ENCODE data around the gene MYBBP1A.

The MYBBP1A gene

DNA sequence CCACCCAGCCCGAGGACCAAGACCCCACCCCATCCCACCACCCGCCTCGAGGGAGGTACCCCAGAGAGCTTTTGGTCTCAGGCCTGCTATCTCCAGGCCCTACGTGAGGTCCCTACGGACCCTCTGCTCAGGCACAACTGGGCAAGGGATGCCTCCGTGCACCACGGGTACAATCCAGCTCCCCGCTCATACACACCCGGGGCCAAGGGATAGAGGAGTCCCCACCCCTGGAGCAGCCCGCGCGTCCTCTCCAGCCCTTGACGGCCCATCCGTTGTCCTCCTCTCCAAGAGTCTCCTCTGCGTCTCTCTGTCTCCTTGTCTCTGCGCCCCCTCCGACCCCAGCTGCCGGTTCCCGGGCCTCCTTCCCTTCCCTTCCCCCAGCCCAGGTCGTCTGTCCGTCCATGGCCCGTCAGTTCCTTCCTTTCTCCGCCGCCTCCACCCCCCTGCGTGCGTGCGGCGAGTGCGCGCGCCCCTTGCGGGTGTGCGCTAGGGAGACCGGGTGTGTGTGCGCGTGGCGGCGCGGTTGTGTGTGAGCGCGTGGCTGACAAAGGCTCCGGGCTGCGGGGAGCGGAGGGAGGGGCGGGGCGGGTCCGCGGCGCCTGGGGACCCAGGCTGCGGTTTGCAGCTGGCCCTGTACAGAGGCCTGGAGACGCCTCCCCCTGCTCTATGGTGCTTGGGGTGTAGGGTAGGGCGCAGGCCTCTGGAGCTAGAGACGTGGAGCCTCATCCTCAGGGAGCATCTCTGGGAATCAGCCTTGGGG, 55.6 kb downstream of the MYBBP1A start:
- no peak for DNase-seq

GRCh38 chr17:4498461-4499397, 56.5 kb downstream of the MYBBP1A start, which contains the start of gene SPNS2:
Gene SPNS2, plus strand, starts transcription at chr17:4498881. Its CDS starts 167 bp downstream, at chr17:4499048.
- peak; percentile 80 for DNase-seq

DNA sequence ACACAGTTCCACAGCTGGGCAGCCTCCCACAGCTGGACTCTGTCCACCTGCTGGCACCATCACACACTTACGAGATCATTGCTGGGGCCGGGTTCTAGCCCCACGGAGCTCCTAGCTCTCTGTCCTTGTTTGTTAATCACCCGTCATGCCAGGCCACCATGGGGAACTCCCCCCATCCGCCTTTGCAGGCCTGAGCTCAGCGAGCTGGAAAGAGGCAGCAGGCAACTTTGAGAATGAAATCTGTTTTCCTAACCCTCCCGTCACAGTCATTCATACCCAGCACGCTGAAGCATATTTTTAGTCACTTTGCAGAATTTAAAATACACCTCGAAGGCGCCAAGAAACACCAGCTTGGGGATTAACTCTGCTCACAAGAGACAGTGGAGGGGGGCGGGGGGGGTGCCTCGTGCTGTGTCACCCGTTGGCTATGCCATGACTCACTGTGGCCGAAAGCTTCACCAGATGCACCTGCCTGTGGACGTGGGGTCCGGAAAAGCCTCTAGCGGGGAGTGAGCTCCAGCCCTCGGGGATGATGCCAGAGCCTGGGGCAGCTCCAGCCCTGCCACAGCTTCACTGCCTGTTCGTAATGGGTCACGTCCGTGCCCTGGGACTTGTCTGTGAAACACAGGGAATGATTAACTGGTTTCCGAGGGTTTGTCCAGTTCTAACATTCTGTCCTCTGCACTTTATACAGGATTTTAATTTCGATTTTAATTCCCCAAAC, 57.9 kb downstream of the MYBBP1A start:
- DNase-seq, result no peak

- no peak for DNase-seq
Observed at GRCh38 chr17:4492721-4493561, 62.2 kb downstream of the MYBBP1A start.

DNA sequence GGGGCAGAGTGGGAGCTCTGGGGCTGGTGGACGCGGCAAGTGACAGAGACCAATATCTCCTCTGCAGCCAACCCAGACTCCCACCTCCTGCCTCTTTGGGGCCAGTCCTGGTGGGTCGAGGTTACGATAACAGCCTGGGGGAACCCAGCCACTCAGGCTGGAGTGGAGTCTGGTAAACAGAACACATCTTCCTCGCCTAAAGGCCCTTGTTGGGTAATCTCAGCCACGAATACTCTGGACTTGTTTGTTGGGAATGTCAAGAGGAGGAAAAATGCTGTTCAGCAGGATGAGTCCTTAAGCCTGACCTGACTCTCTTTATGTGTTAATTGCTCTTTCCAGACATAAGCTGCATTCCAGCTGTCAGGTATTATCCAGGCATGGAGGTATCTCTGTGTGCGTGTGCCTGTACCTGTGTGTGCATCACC, 64.5 kb downstream of the MYBBP1A start:
- DNase-seq, result no peak

DNA sequence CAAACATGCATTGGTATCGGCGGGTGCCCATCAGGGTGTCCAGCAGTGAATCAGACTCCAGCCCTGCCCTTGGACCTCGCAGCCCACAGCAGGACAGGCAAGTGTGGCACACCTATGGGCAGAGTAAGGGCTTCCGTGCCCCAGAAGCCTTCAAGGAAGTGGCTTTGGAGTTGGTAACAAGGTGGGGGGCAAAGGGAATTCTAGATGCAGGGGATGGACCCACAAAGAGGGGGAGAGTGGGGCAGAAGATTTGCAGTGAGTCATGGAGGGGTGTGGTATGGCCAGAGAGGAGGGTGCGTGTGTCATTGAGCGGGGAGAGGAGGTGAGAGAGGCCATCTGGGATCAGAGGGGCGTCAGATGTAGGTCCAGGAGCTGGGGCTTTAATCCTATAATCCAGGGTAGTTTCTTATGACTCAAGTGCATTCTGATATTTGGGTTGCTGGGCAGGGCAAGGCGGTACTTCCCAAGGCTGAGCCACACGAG, 65.0 kb downstream of the MYBBP1A start:
- no peak for DNase-seq

DNA sequence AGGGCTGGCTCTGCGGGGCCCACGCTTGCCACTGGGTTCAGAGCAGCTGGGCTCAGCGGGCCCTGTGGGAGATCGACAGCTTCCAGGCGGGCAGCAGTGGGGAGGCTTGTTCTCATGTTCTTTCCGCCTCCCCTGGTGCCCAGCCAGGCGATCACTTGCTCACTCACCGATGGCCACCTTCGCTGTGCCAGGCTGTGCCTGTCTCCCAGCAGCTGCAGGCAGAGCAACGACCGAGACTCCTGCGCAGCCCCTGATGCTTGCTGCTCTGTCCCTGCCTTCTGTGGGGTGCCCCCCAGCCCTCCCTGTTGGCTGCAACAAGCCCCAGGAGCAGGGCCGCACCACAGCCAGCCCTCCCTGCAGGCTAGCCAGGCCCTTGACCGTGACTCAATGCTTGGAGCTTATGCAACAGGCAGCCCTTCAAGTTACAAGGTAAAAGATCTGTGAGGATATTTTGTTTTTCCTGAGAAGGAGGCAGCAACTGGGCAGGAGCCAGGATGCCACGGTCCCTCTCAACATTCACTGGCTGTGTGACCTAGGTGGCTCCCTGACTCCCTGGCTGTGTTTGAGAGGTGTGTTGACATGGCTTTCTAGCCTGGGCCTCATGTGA, 66.1 kb downstream of the MYBBP1A start:
- no peak for DNase-seq
